Measurements from ENCODE around the gene B9D2.
A peak's percentile ranks its signal among the peaks of the same experiment; 100 is the strongest.
"Not testable (repeated sequence)": the region's sequence is repeated elsewhere in the genome, so short reads cannot be mapped to it uniquely, and the experiment has no call there.

B9D2 gene

DNA sequence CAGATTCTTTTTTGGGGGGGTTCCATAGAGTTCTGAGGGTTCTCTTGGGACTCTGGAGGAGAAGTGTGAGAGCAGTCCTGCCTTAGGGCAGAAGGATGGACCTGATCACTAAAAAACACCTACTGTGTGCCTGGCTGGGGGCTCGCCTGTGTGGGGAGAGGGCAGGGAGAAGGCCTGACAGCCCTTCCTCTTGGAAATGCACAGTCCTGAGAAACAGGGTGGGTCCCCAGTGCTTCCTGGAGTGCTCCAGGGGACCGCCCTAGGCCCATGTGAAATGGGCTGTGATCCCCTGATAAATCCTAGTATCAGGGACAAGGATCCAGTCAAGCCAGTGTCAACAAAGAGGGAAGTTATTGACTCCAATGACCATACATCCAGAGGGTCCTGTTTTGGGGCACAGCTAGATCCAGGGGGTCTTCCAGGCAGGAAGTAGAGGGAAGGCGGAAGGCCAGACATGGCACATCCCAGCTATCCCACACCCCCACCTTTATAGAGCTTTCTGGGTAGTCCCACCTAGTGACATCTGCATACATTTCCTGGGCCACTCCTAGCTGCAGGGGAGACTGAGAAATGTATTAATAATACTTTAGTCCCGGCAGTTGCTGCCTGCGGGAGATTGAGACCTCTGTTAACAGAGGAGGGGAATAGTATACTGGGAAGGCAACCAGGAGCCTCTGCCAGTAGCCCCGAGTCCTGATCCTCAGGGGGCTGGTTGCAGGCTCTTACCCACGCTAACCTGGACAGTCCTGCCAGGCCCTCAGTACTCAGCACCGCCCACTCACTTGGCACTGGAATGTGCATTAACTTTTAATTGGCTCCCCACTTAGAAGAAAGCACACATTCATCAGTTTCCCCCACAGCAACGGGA, 47.4 kb upstream of the B9D2 start:
- H3K9me3 ChIP-seq (ENCODE audit: control insufficient read depth, insufficient read depth, low read depth, low read length) = no peaks in the 10 kb centered on the region
- peaks cover 4 to 22% of the 10 kb centered on the region in 2 experiments; a peak in 2 of 3 replicates for H3K36me3 ChIP-seq (ENCODE audit: control insufficient read depth in 2 of 2, insufficient read depth in 1 of 2, low read length in 2 of 2)
- TF ChIP-seq MZF1 (tag by site-specific recombination; IDR thresholded peaks at IDR 0.05; ENCODE audit: borderline replicate concordance) (no peak), EGR2 (tag by site-specific recombination; IDR thresholded peaks at IDR 0.05; ENCODE audit: low read depth) (0 out of 2 replicates have a peak, but pooled peaks have one; percentile 33), ZFHX2 (tag by site-specific recombination; conservative IDR thresholded peaks at IDR 0.05) (peak; percentile 45; the same call in 1 of the 2 replicates)
- TF ChIP-seq, protein P1, sequence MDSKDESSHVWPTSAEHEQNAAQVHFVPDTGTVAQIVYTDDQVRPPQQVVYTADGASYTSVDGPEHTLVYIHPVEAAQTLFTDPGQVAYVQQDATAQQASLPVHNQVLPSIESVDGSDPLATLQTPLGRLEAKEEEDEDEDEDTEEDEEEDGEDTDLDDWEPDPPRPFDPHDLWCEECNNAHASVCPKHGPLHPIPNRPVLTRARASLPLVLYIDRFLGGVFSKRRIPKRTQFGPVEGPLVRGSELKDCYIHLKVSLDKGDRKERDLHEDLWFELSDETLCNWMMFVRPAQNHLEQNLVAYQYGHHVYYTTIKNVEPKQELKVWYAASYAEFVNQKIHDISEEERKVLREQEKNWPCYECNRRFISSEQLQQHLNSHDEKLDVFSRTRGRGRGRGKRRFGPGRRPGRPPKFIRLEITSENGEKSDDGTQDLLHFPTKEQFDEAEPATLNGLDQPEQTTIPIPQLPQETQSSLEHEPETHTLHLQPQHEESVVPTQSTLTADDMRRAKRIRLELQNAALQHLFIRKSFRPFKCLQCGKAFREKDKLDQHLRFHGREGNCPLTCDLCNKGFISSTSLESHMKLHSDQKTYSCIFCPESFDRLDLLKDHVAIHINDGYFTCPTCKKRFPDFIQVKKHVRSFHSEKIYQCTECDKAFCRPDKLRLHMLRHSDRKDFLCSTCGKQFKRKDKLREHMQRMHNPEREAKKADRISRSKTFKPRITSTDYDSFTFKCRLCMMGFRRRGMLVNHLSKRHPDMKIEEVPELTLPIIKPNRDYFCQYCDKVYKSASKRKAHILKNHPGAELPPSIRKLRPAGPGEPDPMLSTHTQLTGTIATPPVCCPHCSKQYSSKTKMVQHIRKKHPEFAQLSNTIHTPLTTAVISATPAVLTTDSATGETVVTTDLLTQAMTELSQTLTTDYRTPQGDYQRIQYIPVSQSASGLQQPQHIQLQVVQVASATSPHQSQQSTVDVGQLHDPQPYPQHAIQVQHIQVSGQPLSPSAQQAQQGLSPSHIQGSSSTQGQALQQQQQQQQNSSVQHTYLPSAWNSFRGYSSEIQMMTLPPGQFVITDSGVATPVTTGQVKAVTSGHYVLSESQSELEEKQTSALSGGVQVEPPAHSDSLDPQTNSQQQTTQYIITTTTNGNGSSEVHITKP (tag by site-specific recombination; IDR thresholded peaks at IDR 0.05) = peak; percentile 62
- H3K27ac ChIP-seq (ENCODE audit: extremely low read depth, low read depth, low read length) = no peak overlapping the region
- peaks cover 5% of the 10 kb centered on the region; the same call in 1 of the 2 replicates for H3K4me1 ChIP-seq (ENCODE audit: control insufficient read depth, insufficient read depth, low read length)
- H3K4me3 ChIP-seq (ENCODE audit: low read depth, low read length) = no peak overlapping the region
- CTCF ChIA-PET = interaction anchor here (0.6 kb wide), 1 partner anchor 9 kb away, joined by 5 read pairs; no protein-coding TSS in a partner anchor
- POLR2A ChIA-PET = interaction anchor here (1.3 kb wide), 1 partner anchor 28 kb away, joined by 4 read pairs; the partner anchor contains the start of gene DMAC2

DNA sequence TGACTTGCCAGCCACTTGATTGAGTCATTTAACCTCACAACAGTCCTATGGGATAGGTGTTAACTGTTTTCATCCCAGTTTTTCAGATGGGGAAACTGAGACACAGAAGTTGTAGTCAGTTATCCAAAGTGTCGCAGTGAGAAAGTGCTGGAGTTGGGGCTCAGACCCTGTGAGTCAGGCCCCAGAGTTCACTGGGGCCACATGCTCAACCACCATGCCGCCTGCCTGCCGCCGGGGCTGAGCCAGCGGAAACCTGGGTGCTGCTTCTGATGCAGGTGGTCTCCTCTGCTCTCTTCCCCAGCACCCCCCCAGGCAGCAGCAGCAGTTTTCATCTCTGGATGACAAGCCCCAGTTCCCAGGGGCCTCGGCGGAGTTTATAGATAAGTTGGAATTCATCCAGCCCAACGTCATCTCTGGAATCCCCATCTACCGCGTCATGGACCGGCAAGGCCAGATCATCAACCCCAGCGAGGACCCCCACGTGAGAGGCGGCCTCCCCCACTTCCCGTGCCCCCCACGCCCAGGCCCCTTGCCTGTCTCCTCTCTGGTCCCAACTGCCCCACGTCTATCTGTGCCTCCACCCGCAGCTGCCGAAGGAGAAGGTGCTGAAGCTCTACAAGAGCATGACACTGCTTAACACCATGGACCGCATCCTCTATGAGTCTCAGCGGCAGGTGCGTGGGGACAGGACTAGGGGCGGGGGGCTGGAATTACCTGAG, 46.5 kb upstream of the B9D2 start:
- TF ChIP-seq BCL11A (tag by site-specific recombination; IDR thresholded peaks at IDR 0.05; ENCODE audit: low read depth) (no peak), ZNF140 (tag by site-specific recombination; IDR thresholded peaks at IDR 0.05) (no peak)
- TF ChIP-seq, protein P2, sequence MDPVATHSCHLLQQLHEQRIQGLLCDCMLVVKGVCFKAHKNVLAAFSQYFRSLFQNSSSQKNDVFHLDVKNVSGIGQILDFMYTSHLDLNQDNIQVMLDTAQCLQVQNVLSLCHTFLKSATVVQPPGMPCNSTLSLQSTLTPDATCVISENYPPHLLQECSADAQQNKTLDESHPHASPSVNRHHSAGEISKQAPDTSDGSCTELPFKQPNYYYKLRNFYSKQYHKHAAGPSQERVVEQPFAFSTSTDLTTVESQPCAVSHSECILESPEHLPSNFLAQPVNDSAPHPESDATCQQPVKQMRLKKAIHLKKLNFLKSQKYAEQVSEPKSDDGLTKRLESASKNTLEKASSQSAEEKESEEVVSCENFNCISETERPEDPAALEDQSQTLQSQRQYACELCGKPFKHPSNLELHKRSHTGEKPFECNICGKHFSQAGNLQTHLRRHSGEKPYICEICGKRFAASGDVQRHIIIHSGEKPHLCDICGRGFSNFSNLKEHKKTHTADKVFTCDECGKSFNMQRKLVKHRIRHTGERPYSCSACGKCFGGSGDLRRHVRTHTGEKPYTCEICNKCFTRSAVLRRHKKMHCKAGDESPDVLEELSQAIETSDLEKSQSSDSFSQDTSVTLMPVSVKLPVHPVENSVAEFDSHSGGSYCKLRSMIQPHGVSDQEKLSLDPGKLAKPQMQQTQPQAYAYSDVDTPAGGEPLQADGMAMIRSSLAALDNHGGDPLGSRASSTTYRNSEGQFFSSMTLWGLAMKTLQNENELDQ (tag by site-specific recombination; IDR thresholded peaks at IDR 0.05; ENCODE audit: low read depth) = no peak
- CTCF ChIA-PET = interaction anchor here (0.5 to 1.7 kb wide), 3 partner anchors 10 to 343 kb away, joined by 3 to 7 read pairs (median 5); no protein-coding TSS in a partner anchor
- POLR2A ChIA-PET = interaction anchor here (0.7 to 2.6 kb wide), 7 partner anchors 8 to 432 kb away, joined by 3 to 10 read pairs (median 6); partner anchors contain the start of genes B3GNT8, B9D2 and DMAC2
- H3K9me3 ChIP-seq (ENCODE audit: control insufficient read depth, insufficient read depth, low read depth, low read length) = no peaks in the 10 kb centered on the region
- H3K27ac ChIP-seq (ENCODE audit: extremely low read depth, low read depth, low read length) = no peak overlapping the region
- H3K36me3 ChIP-seq (ENCODE audit: control insufficient read depth in 2 of 2, insufficient read depth in 1 of 2, low read length in 2 of 2) = peaks cover 4 to 22% of the 10 kb centered on the region in 2 experiments; a peak in 2 of 3 replicates
- H3K4me3 ChIP-seq (ENCODE audit: low read depth, low read length) = no peak overlapping the region
- peaks cover 5% of the 10 kb centered on the region; the same call in 1 of the 2 replicates for H3K4me1 ChIP-seq (ENCODE audit: control insufficient read depth, insufficient read depth, low read length)

DNA sequence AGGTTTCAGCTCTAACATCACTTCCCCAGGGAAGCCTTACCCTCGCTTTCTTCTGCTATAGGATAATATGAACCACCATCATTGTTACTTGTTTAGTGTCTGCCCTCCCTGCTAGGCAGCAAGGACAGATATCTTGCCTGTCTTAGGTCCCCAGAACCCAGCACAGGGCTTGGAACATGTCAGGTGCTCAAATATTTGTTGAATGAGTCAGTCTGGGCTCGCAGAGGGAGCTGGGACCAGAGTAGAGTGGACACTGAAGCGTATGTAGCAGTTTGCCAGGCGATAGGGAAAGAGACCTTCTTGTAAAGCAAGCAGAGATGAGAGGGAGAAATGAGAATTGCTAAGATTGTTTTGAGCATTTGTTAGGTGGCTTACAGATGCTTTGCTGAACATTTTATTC, 45.3 kb upstream of the B9D2 start:
- no peak for TF ChIP-seq ZNF623 (tag by site-specific recombination; IDR thresholded peaks at IDR 0.05)
- 0 out of 2 replicates have a peak, but pooled peaks have one; percentile 51 for TF ChIP-seq ZFP37 (tag by site-specific recombination; IDR thresholded peaks at IDR 0.05)
- TF ChIP-seq BCL11A (tag by site-specific recombination; IDR thresholded peaks at IDR 0.05; ENCODE audit: low read depth) = 0 out of 2 replicates have a peak, but pooled peaks have one; percentile 7
- TF ChIP-seq PRDM1 (tag by site-specific recombination; IDR thresholded peaks at IDR 0.05) = 0 out of 2 replicates have a peak, but pooled peaks have one; percentile 35
- ChIA-PET CTCF (interaction anchor here (0.6 to 1.8 kb wide), 10 partner anchors 11 to 282 kb away, joined by 3 to 9 read pairs (median 4); no protein-coding TSS in a partner anchor), POLR2A (interaction anchor here (0.6 to 2.6 kb wide), 8 partner anchors 8 to 45 kb away, joined by 3 to 10 read pairs (median 4); partner anchors contain the start of genes B3GNT8, B9D2 and DMAC2)
- Histone ChIP-seq H3K4me3 (ENCODE audit: low read depth, low read length) (no peak overlapping the region), H3K27ac (ENCODE audit: extremely low read depth, low read depth, low read length) (no peak overlapping the region), H3K36me3 (ENCODE audit: control insufficient read depth in 2 of 2, insufficient read depth in 1 of 2, low read length in 2 of 2) (peaks cover 4 to 11% of the 10 kb centered on the region in 2 experiments; a peak in 2 of 3 replicates), H3K4me1 (ENCODE audit: control insufficient read depth, insufficient read depth, low read length) (peaks cover 5% of the 10 kb centered on the region; the same call in 1 of the 2 replicates), H3K9me3 (ENCODE audit: control insufficient read depth, insufficient read depth, low read depth, low read length) (no peaks in the 10 kb centered on the region)

DNA sequence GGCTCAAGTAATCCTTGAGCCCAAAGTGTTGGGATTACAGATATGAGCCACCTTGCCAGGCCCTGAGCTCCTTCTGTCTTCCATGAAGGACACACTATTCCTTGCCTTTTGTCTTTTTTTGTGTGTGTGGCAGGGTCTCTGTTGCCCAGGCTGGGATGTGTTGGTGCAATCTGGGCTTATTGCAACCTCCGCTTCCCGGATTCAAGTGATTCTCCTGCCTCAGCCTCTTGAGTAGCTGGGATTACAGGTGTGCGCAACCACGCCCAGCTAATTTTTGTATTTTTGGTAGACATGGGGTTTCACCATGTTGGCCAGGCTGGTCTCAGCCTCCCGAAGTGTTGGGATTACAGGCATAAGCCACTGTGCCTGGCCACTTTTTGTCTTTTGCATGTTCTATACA, 44.9 kb upstream of the B9D2 start:
- not testable (repeated sequence) for H3K4me1 ChIP-seq (ENCODE audit: control insufficient read depth, insufficient read depth, low read length); H3K36me3 ChIP-seq (ENCODE audit: control insufficient read depth in 2 of 2, insufficient read depth in 1 of 2, low read length in 2 of 2); H3K27ac ChIP-seq (ENCODE audit: extremely low read depth, low read depth, low read length); H3K4me3 ChIP-seq (ENCODE audit: low read depth, low read length); H3K9me3 ChIP-seq (ENCODE audit: control insufficient read depth, insufficient read depth, low read depth, low read length)
- ChIA-PET POLR2A (interaction anchor here (1.0 to 2.6 kb wide), 7 partner anchors 8 to 45 kb away, joined by 3 to 10 read pairs (median 6); partner anchors contain the start of genes B3GNT8, B9D2 and DMAC2), CTCF (interaction anchor here (0.5 to 1.8 kb wide), 13 partner anchors 10 to 298 kb away, joined by 3 to 9 read pairs (median 4); no protein-coding TSS in a partner anchor)
